Middle frontal gyrus (tissue), 1 donor: Measurements from ENCODE around the gene PRG2.

Source experiments
- DNase-seq: peaks from one replicate; pipeline ENCODE4 v3.0.0-alpha.2; 2015; ENCODE audit warnings: low spot score; ENCODE audit errors: extremely low spot score

Gene PRG2

DNA sequence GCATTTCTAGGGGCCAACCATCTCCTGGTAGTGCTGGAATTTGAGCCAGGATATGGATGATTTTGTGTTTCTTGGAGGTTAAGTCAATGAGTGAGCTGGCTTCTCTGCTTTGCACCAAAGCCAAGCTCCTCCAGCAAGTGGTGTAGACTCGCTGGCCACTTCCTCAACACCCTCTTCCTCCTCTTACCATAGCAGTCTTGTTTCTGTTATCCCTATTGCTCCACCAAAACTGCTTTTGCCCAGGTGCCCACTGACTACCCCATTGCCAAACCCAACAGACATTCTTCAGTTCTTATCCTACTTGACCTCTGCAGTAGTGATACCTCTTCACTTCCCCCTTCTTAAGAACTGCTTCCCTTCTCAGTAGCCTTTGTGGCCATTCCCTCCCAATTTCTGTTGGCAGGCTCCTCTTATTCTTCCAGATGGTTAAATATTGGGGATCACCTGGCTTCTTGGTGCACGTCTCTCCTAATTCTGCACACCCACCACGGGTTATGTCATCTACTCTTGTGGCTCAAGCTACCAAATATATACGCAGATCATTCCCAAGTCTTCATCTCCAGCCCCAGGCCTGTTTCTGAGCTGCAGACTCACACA, 7.0 kb upstream of the PRG2 start:
- DNase-seq, result no peak

GRCh38 chr11:57396744-57397143, 6.3 kb upstream of the PRG2 start:
- DNase-seq, result no peak

DNA sequence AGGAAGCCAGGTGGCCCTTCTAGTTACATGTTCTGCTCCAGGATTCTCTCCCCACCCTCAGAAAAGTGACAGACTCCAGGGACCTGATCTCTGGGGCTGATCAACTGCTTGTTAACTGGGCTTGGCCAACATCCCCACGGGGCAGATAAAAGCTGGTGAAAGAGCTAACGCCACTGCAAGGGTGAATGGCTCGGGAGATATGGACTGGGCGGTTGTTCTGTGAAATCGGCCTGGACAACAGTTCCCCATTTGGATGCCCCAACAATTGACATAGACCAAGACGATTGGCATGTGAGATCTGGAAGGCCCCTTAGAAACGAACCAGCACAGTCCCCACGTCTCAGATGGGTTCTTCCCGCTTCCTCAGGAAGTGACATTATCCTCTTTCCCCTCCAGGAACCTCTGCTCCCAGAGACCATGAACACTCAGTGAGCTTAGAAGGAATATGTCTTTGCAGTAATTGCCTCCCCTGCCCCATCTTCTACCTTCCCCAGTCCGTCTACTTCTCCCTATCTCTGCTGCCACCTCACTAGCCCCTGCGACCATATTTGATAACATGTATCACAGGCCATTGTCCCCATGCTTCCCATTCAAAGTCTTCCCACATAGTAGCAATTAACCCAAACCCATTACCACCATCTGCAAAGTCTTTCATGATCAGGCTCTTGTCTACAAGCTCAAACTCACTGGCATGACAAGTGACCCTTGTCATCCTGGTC, 5.6 kb upstream of the PRG2 start:
- DNase-seq, result no peak

DNA sequence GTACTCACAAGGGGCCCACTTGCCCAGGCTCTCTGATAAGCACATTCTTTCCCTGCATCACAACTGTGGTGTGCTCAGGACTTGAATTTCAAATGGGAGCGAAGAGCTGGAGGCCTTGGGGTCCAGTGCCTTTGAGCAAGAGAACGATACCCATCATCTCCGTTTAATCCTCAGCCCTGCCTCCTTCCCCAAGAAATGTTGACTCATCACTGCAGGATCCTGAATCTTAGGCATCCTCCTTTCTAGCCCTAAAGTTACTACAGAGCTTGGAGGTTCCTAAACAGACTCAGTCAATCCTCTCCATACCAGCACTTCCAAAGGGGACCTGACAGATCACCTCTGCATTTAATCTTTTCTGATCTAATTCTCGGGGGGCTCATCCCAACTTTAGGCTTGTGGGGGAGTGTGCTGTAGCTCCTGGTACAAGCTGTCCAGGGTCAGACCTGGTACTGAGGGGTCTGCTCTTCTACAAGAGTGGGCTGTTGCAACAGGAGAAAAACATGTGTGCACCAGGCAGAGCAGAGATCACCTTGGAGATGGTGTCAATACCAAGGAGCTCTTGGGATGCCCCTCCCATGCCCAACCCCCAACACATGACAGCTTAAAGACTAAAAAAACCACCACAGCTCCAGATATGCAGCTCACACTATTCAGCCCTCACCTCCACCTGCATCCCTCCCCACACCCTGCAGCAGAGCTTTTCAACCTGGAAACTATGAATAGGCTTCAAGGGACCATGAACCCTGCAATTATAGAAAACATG, 3.9 kb upstream of the PRG2 start:
- DNase-seq, result no peak

DNA sequence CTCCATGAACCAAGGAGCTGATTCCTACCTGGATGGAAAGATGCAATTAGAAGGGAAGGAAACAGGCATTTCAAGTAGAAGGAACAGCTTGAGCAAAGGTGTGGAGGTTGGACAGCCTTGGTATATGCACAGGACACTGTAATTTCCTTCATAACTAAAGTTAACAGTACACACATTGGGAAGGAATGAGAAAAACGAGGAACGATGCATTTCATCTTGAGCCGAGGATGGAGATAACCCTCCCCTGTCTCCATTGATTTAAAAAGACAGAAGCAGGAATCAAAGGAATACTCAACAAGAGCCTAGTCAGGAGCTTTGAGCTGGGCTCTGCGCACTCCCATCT, 2.3 kb upstream of the PRG2 start:
- DNase-seq, result no peak

- DNase-seq, result no peak
Observed at GRCh38 chr11:57392066-57392762, 1.8 kb upstream of the PRG2 start.

DNA sequence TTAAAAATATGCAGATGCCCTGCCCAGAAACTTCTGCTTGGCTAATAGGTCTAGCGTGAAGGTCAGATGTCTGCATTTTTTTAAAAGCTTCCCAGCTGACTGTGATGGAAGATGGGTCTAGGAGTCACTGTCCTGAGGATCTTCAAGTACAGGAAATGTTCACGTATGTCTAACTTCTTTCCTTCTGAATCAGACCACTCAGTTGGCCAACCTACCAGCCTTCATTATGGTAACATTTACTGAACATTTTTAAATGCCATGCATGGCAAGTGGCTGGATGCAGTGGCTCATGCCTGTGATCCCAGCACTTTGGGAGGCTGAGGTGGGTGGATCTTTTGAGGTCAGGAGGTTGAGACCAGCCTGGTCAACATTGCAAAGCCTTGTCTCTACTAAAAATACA, 1.1 kb upstream of the PRG2 start:
- no peak for DNase-seq

DNA sequence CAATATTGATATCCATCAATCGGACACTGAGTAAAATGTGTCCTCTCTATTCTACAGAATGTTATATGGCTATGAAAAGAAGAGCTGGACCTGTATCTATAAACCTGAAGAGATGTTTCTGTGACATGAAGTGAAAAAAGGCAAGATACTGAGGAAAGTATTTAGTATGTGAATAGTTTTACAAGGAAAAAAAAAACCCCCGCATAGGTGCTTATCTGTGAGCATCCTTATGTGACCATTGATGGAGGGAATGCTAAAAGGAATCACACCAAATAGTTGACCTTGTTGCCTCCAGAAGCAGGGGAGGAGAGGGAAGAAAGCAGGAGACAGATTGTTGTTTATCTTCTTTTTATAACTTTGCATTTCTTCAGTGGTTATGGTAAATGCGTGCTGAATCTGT, 661 bp upstream of the PRG2 start:
- DNase-seq, result no peak

DNA sequence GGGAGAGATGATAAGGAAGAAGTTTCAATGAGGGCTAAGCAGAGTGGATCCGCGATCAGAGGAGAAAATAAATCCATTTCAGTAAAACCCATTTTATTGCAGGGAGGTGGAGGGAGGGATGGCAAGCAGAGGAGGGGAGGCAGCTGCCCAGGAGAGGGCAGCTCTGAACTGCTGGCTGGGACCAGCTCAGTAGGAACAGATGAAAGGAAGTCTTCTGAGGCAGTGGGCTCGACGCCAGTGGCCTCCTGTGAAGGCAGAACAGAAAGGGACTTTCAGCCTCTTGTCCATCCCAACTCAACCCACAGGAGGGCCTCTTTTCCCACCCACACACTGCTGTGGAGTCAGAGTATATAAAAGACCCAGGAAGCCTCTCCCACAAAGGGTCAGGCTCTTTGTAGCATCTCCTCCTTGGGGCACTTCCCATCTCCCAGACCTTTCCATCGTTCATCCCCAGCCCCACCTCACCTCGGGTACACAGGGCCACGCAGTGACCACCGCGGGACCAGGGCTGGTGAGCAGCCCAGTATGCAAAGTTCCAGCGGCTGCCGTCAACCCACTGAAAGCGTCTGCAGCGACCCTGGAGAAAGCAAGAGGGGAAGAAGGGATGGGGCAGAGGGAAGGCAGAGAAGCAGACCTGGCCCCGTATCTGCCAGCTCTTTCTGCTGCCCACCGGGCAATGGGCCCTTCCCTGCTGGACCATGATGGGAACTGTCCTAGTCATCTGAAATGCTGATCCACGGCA, 3.0 kb downstream of the PRG2 start:
- no peak for DNase-seq

GRCh38 chr11:57386178-57386940, 4.1 kb downstream of the PRG2 start:
- no peak for DNase-seq

DNA sequence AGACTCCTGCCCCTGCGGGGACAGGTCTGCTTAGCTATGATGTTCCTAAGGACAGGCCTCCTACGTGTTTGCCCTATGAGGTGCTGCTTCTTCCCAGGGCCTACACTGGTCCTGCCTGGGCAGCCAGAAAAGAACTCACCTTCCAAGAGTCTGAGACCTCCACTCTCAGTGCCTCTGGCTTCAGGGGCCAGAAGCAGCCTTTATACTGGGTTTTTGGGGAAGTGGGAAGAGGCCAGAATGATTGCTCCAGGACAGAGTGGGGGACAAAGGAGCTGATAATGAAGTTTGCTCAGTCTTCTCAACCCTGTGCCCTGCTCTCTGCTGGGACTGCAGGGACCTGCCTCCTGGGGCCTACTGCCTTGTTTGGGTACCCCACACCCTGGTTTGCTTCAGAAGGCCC, 9.5 kb downstream of the PRG2 start, which contains the start of gene PRG3:
PRG3 (minus strand) TSS at position 176 of the 400 bp plus-strand sequence. CDS start 442 bp downstream, outside the sequence.
- DNase-seq, result no peak

GRCh38 chr11:57379732-57380131, 10.7 kb downstream of the PRG2 start:
- DNase-seq, result no peak

- no peak for DNase-seq
Observed at GRCh38 chr11:57378186-57378585, 12.3 kb downstream of the PRG2 start.

- DNase-seq, result no peak
Observed at GRCh38 chr11:57377107-57377506, 13.3 kb downstream of the PRG2 start.

DNA sequence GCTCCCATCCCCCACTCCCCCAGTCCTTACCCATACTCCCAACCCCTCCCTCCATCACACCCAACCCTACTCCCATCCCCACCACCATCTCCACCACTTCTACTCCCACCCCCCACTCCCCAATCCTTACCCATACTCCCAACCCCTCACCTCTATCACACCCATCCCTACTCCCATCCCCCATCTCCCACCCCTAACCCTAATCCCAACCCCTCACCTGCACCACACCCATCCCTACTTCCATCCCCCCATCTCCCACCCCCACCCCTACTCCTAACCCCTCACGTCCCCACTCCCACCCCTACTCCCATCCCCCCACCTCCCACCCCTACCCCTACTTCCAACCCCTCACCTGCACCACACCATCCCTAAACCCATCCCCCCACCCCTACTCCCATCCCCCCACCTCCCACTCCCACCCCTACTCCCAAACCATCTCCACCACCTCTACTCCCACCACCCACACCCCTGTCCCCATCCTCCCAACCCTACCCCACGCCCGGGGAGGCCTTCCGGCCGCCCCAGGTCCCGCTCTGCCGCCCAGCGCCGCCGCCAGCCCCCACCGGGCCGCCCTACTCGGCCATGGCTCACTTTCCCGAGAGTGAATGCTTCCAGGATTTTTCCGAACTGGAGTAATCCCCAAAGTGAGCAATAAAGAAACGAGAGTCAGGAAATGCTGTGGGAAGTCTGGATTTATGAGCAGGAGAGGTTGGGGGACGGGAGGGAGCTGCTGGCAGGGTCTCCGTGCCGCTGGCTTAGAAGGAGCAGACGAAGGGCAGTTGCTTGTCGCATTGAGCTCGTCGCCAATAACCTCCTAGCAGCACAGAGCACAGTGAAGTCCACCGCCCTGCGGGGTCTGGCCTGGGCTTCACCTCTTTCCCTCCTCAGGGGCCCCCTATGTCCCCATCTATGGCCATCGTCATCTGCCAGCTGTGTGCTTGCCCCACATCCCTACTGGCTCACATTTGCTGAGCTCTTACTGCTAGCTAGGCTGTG, 14.1 kb downstream of the PRG2 start:
- DNase-seq, result no peak

DNA sequence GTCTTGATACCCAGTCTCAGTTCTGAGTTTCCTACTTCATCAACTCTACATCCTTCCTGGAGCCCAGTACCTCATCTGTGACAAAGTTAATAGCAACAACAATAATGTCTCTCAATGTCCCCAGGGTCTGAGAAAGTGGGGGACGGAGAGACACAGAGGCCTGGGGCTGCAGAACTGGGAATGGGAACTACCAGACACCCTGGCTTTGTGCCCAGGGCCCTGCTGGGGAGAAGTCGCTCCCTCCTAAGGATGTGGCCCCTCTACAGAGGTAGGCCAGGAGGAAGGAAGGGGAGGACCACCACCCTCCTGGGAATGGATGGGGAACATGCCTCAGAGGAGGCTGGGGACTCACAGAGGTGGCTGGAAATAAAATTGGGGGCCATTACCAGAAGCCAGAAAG, 15.0 kb downstream of the PRG2 start:
- DNase-seq, result no peak

DNA sequence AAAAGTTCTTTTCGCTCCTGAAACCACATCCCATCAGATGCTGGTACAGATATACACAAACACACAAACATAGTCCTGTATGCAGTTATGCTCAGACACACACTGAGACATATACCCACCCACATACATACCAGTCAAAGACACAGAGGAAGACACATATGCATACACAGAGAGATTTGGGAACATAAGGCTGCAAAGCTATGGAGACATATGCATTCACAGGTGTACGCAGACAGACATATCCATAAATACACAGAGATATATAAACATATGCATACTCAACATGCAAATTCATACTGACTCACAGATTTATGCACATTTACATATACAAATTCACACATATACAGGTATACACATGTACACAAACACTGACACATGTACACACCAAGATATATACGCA, 15.5 kb downstream of the PRG2 start:
- no peak for DNase-seq

- no peak for DNase-seq
Observed at GRCh38 chr11:57373146-57373545, 17.3 kb downstream of the PRG2 start.

- DNase-seq, result no peak
Observed at GRCh38 chr11:57370941-57371340, 19.5 kb downstream of the PRG2 start.
